ENCODE results near the gene PTPRT. TPM values are rescaled to one million over a fixed set of nuclear protein-coding genes. Genes with fewer than 3 reads are reported as not detected.

The PTPRT gene
- total and polyA plus RNA-seq, 7 donors: under 0.01 to 0.09 (median 0.03) TPM; not detected in 1

DNA sequence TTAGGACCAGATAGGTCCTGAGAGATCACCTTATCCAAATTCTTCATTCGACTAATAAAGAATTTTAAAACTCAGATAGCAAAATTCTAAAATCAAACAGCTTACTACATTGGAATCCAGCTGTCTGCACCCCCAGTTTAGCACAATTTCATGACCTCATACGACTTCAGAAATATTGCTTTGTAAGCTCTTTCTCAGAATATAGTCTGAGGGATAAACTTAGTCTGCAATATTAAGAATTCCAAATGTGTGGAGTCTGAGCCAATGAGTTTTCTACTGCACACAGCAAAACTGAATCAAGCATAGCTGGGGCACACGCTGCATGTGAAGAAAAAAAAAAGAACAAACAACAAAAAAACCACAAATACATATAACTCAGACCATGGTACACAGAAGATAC lies 1029.9 kb downstream of the PTPRT start:
- H3K4me1 ChIP-seq: no peaks in the 10 kb centered on the region
- ATAC-seq: no peak
- H3K4me3 ChIP-seq: no peak overlapping the region
- no peaks in the 10 kb centered on the region for H3K9me3 ChIP-seq
- WGBS, 3 donors: 20 to 21% (median 21%) methylated on average over 3 of the region's 3 CpGs
- no peak for TF ChIP-seq CTCF (IDR thresholded peaks at IDR 0.05)
- no peak overlapping the region for H3K27ac ChIP-seq
- no peaks in the 10 kb centered on the region for H3K36me3 ChIP-seq (ENCODE audit: insufficient read depth in 1 of 2, low read depth in 1 of 2)
- no peak for DNase-seq
- intact Hi-C loops (cut with DNase I): no loop called here
- H3K27me3 ChIP-seq (ENCODE audit: insufficient read depth in 3 of 3, low read length in 2 of 3): no peaks in the 10 kb centered on the region

DNA sequence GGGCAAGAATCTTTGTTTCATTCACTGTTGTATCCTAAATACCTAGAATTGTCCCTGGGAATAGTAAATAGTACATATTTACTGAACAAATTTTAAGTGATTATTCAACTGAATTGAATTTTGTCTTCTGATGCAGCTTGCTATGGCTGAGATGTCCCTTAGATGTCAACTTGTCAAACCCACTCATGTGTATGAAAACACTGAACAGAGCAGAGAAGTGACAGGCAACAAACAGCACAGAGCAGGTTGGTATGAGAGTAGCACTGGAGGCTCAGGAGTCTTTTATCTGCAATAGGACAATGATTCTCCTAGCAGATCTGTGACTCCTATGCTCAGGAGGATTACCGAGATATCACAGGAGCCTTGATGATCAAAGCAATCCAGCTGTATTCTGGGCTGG lies 1031.4 kb downstream of the PTPRT start:
- Histone ChIP-seq H3K36me3 (ENCODE audit: insufficient read depth in 1 of 2, low read depth in 1 of 2) (no peaks in the 10 kb centered on the region), H3K27me3 (ENCODE audit: insufficient read depth in 3 of 3, low read length in 2 of 3) (no peaks in the 10 kb centered on the region), H3K4me1 (no peaks in the 10 kb centered on the region), H3K9me3 (no peaks in the 10 kb centered on the region), H3K27ac (no peak overlapping the region), H3K4me3 (no peak overlapping the region)
- intact Hi-C loops (cut with DNase I): no loop called here
- no peak for DNase-seq
- 68 to 80% (median 74%) methylated on average over 1 of the region's 1 CpG for whole genome bisulfite sequencing, 3 donors
- no peak for ATAC-seq
- TF ChIP-seq CTCF (IDR thresholded peaks at IDR 0.05): no peak

DNA sequence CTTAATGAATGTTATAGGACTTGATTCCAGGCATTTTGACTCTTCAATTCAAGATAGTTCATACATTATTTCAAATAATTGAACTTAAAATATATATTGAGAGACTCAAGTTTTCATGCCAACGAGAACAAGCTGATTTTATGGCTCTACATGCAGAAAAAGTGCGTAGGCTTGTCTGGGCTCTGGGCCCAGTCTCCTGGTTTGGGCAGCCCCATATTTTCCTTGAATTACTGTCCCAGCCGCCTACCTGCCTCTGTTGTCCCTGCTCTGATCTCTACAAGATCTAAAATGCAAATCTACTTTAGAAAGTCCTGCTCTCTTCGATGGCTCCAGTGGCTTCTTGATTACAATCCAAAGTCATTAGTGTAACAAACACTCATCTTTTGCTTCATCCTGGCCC lies 1034.1 kb downstream of the PTPRT start:
- Histone ChIP-seq H3K27me3 (ENCODE audit: insufficient read depth in 3 of 3, low read length in 2 of 3) (no peaks in the 10 kb centered on the region), H3K4me3 (no peak overlapping the region), H3K36me3 (ENCODE audit: insufficient read depth in 1 of 2, low read depth in 1 of 2) (no peaks in the 10 kb centered on the region), H3K4me1 (no peaks in the 10 kb centered on the region), H3K27ac (no peak overlapping the region), H3K9me3 (no peaks in the 10 kb centered on the region)
- DNase-seq (no peak), ATAC-seq (no peak)
- intact Hi-C loops (cut with DNase I): no loop called here
- no peak for TF ChIP-seq CTCF (IDR thresholded peaks at IDR 0.05)
- WGBS, 3 donors: 74 to 79% (median 78%) methylated on average over 4 of the region's 4 CpGs

DNA sequence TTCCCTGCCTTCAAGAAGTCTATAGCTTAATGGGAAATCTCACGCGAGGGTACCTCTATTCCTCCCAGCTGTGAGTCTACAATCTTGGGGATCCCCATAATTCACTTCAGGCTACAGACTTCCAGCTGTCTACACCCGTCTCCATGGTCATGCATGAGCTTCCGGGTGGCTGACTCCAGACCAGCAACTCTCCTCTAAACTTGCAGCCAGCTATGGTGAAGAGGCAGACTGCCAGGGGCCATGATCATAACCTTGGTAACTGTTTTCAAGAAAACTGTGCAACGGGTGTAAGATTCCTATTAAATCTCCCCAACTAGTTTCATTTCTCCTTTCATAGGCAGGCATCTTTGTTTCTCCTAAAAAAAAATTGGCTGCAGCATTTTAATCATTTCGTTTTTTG lies 1037.1 kb downstream of the PTPRT start:
- WGBS, 3 donors: 41 to 51% (median 43%) methylated on average over 6 of the region's 6 CpGs
- H3K36me3 ChIP-seq (ENCODE audit: insufficient read depth in 1 of 2, low read depth in 1 of 2): no peaks in the 10 kb centered on the region
- H3K4me1 ChIP-seq: no peaks in the 10 kb centered on the region
- no peak for DNase-seq
- no peak for TF ChIP-seq CTCF (IDR thresholded peaks at IDR 0.05)
- H3K9me3 ChIP-seq: no peaks in the 10 kb centered on the region
- no peaks in the 10 kb centered on the region for H3K27me3 ChIP-seq (ENCODE audit: insufficient read depth in 3 of 3, low read length in 2 of 3)
- no peak for ATAC-seq
- no peak overlapping the region for H3K27ac ChIP-seq
- H3K4me3 ChIP-seq: no peak overlapping the region
- intact Hi-C loops (cut with DNase I): no loop called here

DNA sequence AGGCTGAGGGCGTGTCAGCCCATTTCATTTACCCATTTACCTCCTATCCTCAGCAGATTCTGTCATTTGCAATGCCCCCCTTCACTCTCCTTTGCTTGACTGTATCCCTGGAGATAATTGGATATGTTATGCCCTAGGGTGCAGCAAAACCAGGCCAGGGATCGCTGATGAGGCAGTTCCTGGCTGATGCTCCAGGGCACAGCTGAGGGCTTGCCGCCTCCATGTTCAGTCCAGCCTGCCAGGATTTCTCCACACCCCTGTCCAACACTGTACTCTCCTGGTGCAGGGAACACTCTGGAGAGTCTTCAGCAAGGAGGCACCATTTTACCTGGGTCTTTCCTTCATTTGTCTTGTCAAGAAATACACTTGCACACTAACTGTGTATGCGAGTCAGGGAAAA lies 1039.5 kb downstream of the PTPRT start:
- 68 to 71% (median 70%) methylated on average over 4 of the region's 4 CpGs for WGBS, 3 donors
- Histone ChIP-seq H3K4me3 (no peak overlapping the region), H3K36me3 (ENCODE audit: insufficient read depth in 1 of 2, low read depth in 1 of 2) (no peaks in the 10 kb centered on the region), H3K4me1 (no peaks in the 10 kb centered on the region), H3K27ac (no peak overlapping the region), H3K9me3 (no peaks in the 10 kb centered on the region), H3K27me3 (ENCODE audit: insufficient read depth in 3 of 3, low read length in 2 of 3) (no peaks in the 10 kb centered on the region)
- intact Hi-C loops (cut with DNase I): no loop called here
- no peak for TF ChIP-seq CTCF (IDR thresholded peaks at IDR 0.05)
- ATAC-seq: no peak
- DNase-seq: no peak
